Tibial artery (tissue), 4 donors: ENCODE results near the gene SPNS2.

Source experiments
- DNase-seq, 2 donors: peaks; one replicate each; pipeline ENCODE4 v3.0.0-alpha.2; 2019
- H3K27ac ChIP-seq, 2 donors: fragments of 200-600 bp; sonication (generic) in 1 of 2; 1 replicate in 1 of 2; 2 replicates in 1 of 2; pipeline ENCODE4 v1.5.1; 2018 to 2019; ENCODE audit warnings: mild to moderate bottlenecking in 1 of 2
- H3K27me3 ChIP-seq, 2 donors: fragments of 200-600 bp; sonication (generic) in 1 of 2; one replicate each; pipeline versions ENCODE4 v1.5.1 to v1.6.0; 2016 to 2019
- H3K36me3 ChIP-seq, 3 donors: fragments of 200-600 bp; sonication (generic) in 2 of 3; one replicate each; pipeline ENCODE4 v1.5.1; 2016 to 2019; ENCODE audit warnings: mild to moderate bottlenecking in 2 of 3
- H3K4me1 ChIP-seq, 4 donors: fragments of 200-600 bp; sonication (generic) in 2 of 4; 1 replicate in 3 of 4; 2 replicates in 1 of 4; pipeline ENCODE4 v1.5.1; 2016 to 2019
- H3K4me3 ChIP-seq, 2 donors: fragments of 200-600 bp; sonication (generic) in 1 of 2; 1 replicate in 1 of 2; 2 replicates in 1 of 2; pipeline ENCODE4 v1.5.1; 2018 to 2019; ENCODE audit warnings: mild to moderate bottlenecking in 2 of 2
- H3K9me3 ChIP-seq, 3 donors: fragments of 200-600 bp; sonication (generic) in 1 of 3; one replicate each; pipeline ENCODE4 v1.5.1; 2016 to 2019
- CTCF ChIP-seq, 2 experiments: fragments of 200-600 bp in 1 of 2; fragments of 450-650 bp in 1 of 2; IDR thresholded peaks; one replicate each; pipeline ENCODE4 v1.5.1; 2017 to 2019; ENCODE audit warnings: antibody characterized with exemption in 2 of 2, mild to moderate bottlenecking in 1 of 2, moderate library complexity in 1 of 2
- intact Hi-C: fragments of 100-400 bp; cut with DNase I; formaldehyde crosslinking; loops from one replicate; pipeline ENCODE4 v1.15.0; 2023; ENCODE audit warnings: low total_unique reads

The SPNS2 gene

GRCh38 chr17:4482338-4483011, 16.2 kb upstream of the SPNS2 start:
- Histone ChIP-seq H3K36me3 (no peaks in the 10 kb centered on the region), H3K27me3 (peaks cover 0 to 15% of the 10 kb centered on the region in 2 donors), H3K4me1 (peaks cover 0 to 16% (median 0%) of the 10 kb centered on the region in 4 donors), H3K27ac (no peak overlapping the region), H3K4me3 (no peak overlapping the region), H3K9me3 (no peaks in the 10 kb centered on the region)
- no peak for DNase-seq
- TF ChIP-seq CTCF (IDR thresholded peaks at IDR 0.05), result no peak
- intact Hi-C loops, result no loop called here

GRCh38 chr17:4483012-4483840, 15.5 kb upstream of the SPNS2 start:
- no peak for DNase-seq
- H3K4me1 ChIP-seq, result peaks cover 0 to 15% (median 0%) of the 10 kb centered on the region in 4 donors
- intact Hi-C loops, result no loop called here
- peaks cover 0 to 15% of the 10 kb centered on the region in 2 donors for H3K27me3 ChIP-seq
- H3K36me3 ChIP-seq, result no peaks in the 10 kb centered on the region
- H3K9me3 ChIP-seq, result no peaks in the 10 kb centered on the region
- no peak overlapping the region for H3K27ac ChIP-seq
- no peak overlapping the region for H3K4me3 ChIP-seq
- TF ChIP-seq CTCF (IDR thresholded peaks at IDR 0.05), result no peak

- no peaks in the 10 kb centered on the region for H3K9me3 ChIP-seq
- TF ChIP-seq CTCF (IDR thresholded peaks at IDR 0.05), result no peak
- H3K27ac ChIP-seq, result no peak overlapping the region
- H3K4me3 ChIP-seq, result no peak overlapping the region
- peaks cover 0 to 5% (median 0%) of the 10 kb centered on the region in 4 donors for H3K4me1 ChIP-seq
- intact Hi-C loops, result no loop called here
- no peak for DNase-seq
- H3K27me3 ChIP-seq, result peaks cover 0 to 14% of the 10 kb centered on the region in 2 donors
- H3K36me3 ChIP-seq, result no peaks in the 10 kb centered on the region
Observed at GRCh38 chr17:4485676-4486646, 12.7 kb upstream of the SPNS2 start.

GRCh38 chr17:4487296-4487695, 11.4 kb upstream of the SPNS2 start:
- intact Hi-C loops, result no loop called here
- peaks cover 0 to 3% (median 0%) of the 10 kb centered on the region in 4 donors for H3K4me1 ChIP-seq
- no peak for TF ChIP-seq CTCF (IDR thresholded peaks at IDR 0.05)
- no peak overlapping the region for H3K27ac ChIP-seq
- DNase-seq, result no peak
- peaks cover 0 to 8% of the 10 kb centered on the region in 2 donors for H3K27me3 ChIP-seq
- H3K36me3 ChIP-seq, result no peaks in the 10 kb centered on the region
- H3K4me3 ChIP-seq, result no peak overlapping the region
- no peaks in the 10 kb centered on the region for H3K9me3 ChIP-seq
